ENCODE measurements around the gene PDE10A. TPM values are rescaled to one million over a fixed set of nuclear protein-coding genes. Genes with fewer than 3 reads are reported as not detected.
A peak's percentile ranks its signal among the peaks of the same experiment; 100 is the strongest.

PDE10A gene
- polyA plus RNA-seq (ENCODE audit: insufficient read length) = 6.3 TPM

- peak; percentile 81 for DNase-seq
Measured at GRCh38 chr6:165662749-165663376, at the start of gene PDE10A. Gene PDE10A, minus strand, starts transcription at chr6:165663241. Its CDS starts 430 bp downstream, at chr6:165662811.

GRCh38 chr6:165708985-165709576 lies 46.0 kb upstream of the PDE10A start:
- DNase-seq = no peak

- DNase-seq = no peak
Measured at GRCh38 chr6:165707067-165707853, 44.2 kb upstream of the PDE10A start.

GRCh38 chr6:165705941-165706340 lies 42.9 kb upstream of the PDE10A start:
- no peak for DNase-seq

GRCh38 chr6:165704045-165704748 lies 41.2 kb upstream of the PDE10A start:
- no peak for DNase-seq

- no peak for DNase-seq
Measured at GRCh38 chr6:165702669-165703068, 39.6 kb upstream of the PDE10A start.

GRCh38 chr6:165701564-165702354 lies 38.7 kb upstream of the PDE10A start:
- DNase-seq = no peak

GRCh38 chr6:165701005-165701404 lies 38.0 kb upstream of the PDE10A start:
- DNase-seq = no peak

GRCh38 chr6:165698868-165699267 lies 35.8 kb upstream of the PDE10A start:
- no peak for DNase-seq

- no peak for DNase-seq
Measured at GRCh38 chr6:165697171-165697570, 34.1 kb upstream of the PDE10A start.

- no peak for DNase-seq
Measured at GRCh38 chr6:165695722-165696515, 32.9 kb upstream of the PDE10A start.

GRCh38 chr6:165694296-165694695 lies 31.3 kb upstream of the PDE10A start:
- no peak for DNase-seq

GRCh38 chr6:165692106-165692653 lies 29.1 kb upstream of the PDE10A start:
- no peak for DNase-seq

GRCh38 chr6:165689699-165690098 lies 26.7 kb upstream of the PDE10A start:
- DNase-seq = no peak

GRCh38 chr6:165686596-165687365 lies 23.7 kb upstream of the PDE10A start:
- DNase-seq = no peak

GRCh38 chr6:165685302-165685701 lies 22.3 kb upstream of the PDE10A start:
- no peak for DNase-seq

- no peak for DNase-seq
Measured at GRCh38 chr6:165684333-165684732, 21.3 kb upstream of the PDE10A start.

GRCh38 chr6:165680975-165681374 lies 17.9 kb upstream of the PDE10A start:
- no peak for DNase-seq

- DNase-seq = no peak
Measured at GRCh38 chr6:165679326-165679725, 16.3 kb upstream of the PDE10A start.

GRCh38 chr6:165678904-165679303 lies 15.9 kb upstream of the PDE10A start:
- no peak for DNase-seq

Measured in hindlimb muscle (tissue), 1 donor.